ENCODE results near the gene MAST4. TPM values are rescaled to one million over a fixed set of nuclear protein-coding genes. Genes with fewer than 3 reads are reported as not detected.

Gene MAST4
- total and polyA plus RNA-seq, 7 experiments from 2014 or later = 11.3 to 39.0 (median 28.3) TPM

DNA sequence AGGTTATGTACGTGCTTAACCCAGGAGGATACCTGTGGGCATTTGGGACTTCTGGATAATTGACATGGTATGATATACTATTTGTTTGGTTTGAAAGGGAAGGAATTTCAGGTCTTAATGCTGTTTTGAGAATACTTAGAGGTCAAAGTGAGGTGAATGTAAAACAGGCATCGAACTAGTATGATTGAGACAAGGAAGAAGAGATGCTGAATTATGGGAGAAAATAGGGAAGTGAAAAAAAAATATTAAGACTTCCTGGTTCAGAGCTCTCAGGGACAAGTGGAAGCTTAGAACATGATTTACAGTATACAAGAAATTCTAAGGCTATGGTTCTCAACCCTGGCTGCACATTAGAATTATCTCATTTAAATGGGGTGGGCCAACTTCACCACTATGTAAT, 485.1 kb downstream of the MAST4 start:
- H3K9me3 Mint-ChIP-seq = peaks cover 0 to 3% (median 0%) of the 10 kb centered on the region in 11 donors
- no peak for ATAC-seq
- intact Hi-C loops (cut with micrococcal nuclease) = no loop called here
- no peak for DNase-seq
- Histone ChIP-seq H3K36me3 (ENCODE audit: control insufficient read depth in 2 of 3, insufficient read depth in 3 of 3, low read length in 3 of 3) (no peaks in the 10 kb centered on the region), H3K4me3 (ENCODE audit: low read length) (no peak overlapping the region), H3K27ac (ENCODE audit: low read depth, low read length) (no peak overlapping the region), H3K9me3 (ENCODE audit: control insufficient read depth in 2 of 3, low read length in 3 of 3) (no peaks in the 10 kb centered on the region), H3K27me3 (ENCODE audit: control insufficient read depth in 2 of 2, insufficient read depth in 2 of 2, low read length in 2 of 2) (no peaks in the 10 kb centered on the region), H3K4me1 (ENCODE audit: control insufficient read depth in 2 of 2, insufficient read depth in 2 of 2, low read length in 2 of 2) (no peaks in the 10 kb centered on the region)
- peaks cover 0 to 12% (median 8%) of the 10 kb centered on the region in 7 donors for H3K4me1 Mint-ChIP-seq
- ChIA-PET CTCF (no interaction called here), POLR2A (interaction anchor here (0.6 kb wide), 1 partner anchor 634 kb away, joined by 3 read pairs; no protein-coding TSS in a partner anchor)
- no peaks in the 10 kb centered on the region for H3K27me3 Mint-ChIP-seq
- H3K4me3 Mint-ChIP-seq = no peak overlapping the region
- H3K36me3 Mint-ChIP-seq = peaks cover 0 to 20% (median 6%) of the 10 kb centered on the region in 5 donors
- H3K27ac Mint-ChIP-seq = no peak overlapping the region

DNA sequence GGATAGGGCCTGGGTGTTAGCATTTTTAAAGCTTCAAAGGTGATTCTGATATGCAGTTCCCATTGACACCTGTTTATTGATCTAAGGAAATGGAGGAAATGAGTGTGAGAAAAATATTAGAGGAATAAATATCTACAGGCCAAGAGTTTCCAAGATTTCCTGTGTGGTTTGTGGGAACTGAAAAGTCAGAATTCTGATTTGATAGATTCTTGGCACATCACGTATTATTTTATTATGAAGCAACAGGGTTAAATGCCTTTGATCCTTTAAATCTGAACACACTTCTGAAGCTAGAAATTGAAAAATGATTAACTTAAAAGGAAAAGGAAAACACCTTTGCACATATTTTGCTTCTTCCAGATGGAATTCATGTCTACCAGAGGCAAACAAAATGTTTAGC, 486.7 kb downstream of the MAST4 start:
- POLR2A ChIA-PET = no interaction called here
- no peak overlapping the region for H3K27ac ChIP-seq (ENCODE audit: low read depth, low read length)

DNA sequence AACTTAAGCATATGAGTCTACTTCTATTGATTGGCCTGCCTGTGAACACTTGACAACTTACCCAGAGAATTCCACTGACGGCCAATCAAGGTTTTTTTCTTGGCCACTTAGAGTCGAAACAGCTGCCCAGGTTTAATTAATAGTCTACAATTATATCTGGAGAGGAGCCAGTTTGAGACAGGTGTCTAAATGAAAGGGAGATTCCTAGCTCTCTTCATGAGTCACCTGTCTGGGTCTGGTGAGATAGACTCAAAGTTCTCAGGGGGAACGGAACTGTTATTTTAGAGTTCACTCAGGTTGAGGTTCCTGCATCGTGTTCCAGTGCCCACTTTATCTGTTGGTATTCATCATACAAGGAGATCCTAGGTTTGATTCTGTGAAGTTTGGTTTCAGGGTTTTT, 489.4 kb downstream of the MAST4 start:
- CTCF ChIA-PET = no interaction called here
- peaks cover 1 to 23% (median 8%) of the 10 kb centered on the region in 5 donors for H3K36me3 Mint-ChIP-seq
- ATAC-seq = no peak

More for the DNA sequence above, 486.7 kb downstream of the MAST4 start:
- no peaks in the 10 kb centered on the region for H3K36me3 ChIP-seq (ENCODE audit: control insufficient read depth in 2 of 3, insufficient read depth in 3 of 3, low read length in 3 of 3)
- ATAC-seq (no peak), DNase-seq (no peak)
- H3K9me3 Mint-ChIP-seq = peaks cover 0 to 3% (median 0%) of the 10 kb centered on the region in 11 donors
- no peaks in the 10 kb centered on the region for H3K27me3 Mint-ChIP-seq
- intact Hi-C loops (cut with micrococcal nuclease) = no loop called here
- no peak overlapping the region for H3K4me3 Mint-ChIP-seq
- peaks cover 0 to 12% (median 6%) of the 10 kb centered on the region in 7 donors for H3K4me1 Mint-ChIP-seq
- H3K4me1 ChIP-seq (ENCODE audit: control insufficient read depth in 2 of 2, insufficient read depth in 2 of 2, low read length in 2 of 2) = no peaks in the 10 kb centered on the region
- H3K36me3 Mint-ChIP-seq = peaks cover 0 to 22% (median 6%) of the 10 kb centered on the region in 5 donors
- CTCF ChIA-PET = no interaction called here
- no peak overlapping the region for H3K4me3 ChIP-seq (ENCODE audit: low read length)
- H3K9me3 ChIP-seq (ENCODE audit: control insufficient read depth in 2 of 3, low read length in 3 of 3) = no peaks in the 10 kb centered on the region
- H3K27ac Mint-ChIP-seq = no peak overlapping the region
- no peaks in the 10 kb centered on the region for H3K27me3 ChIP-seq (ENCODE audit: control insufficient read depth in 2 of 2, insufficient read depth in 2 of 2, low read length in 2 of 2)

DNA sequence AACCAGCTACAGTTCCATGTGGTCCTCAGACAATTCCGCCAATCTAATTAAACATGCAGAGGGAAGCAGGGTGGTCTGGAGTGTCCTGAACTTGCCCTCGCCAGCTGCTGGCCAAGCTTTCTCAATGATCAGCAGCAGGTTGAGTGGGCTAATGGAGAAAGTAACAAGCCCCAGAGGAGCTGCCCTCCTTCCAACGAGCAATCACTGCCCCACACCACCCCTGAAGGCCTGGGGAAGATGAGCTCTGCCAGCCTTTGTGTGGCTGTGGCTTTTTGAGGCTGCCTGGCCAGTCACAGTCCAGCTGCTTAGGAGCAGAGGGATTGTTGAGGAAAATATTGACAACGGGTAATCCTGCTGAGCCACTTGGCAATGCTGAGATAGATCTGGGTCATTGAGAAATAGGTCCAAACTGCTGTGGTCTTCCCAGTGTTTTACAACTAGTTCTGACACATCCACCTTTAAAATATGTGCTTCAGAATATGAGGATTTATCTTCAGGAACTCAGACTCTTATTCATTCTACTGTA, 493.1 kb downstream of the MAST4 start:
- Histone ChIP-seq H3K36me3 (ENCODE audit: control insufficient read depth in 2 of 3, insufficient read depth in 3 of 3, low read length in 3 of 3) (peaks cover 0 to 5% (median 0%) of the 10 kb centered on the region in 3 experiments), H3K27me3 (ENCODE audit: control insufficient read depth in 2 of 2, insufficient read depth in 2 of 2, low read length in 2 of 2) (no peaks in the 10 kb centered on the region), H3K9me3 (ENCODE audit: control insufficient read depth in 2 of 3, low read length in 3 of 3) (no peaks in the 10 kb centered on the region), H3K4me3 (ENCODE audit: low read length) (no peak overlapping the region), H3K4me1 (ENCODE audit: control insufficient read depth in 2 of 2, insufficient read depth in 2 of 2, low read length in 2 of 2) (no peaks in the 10 kb centered on the region), H3K27ac (ENCODE audit: low read depth, low read length) (no peak overlapping the region)
- CTCF ChIA-PET = no interaction called here
- H3K4me1 Mint-ChIP-seq = peaks cover 0 to 18% (median 5%) of the 10 kb centered on the region in 7 donors
- no peak for DNase-seq
- ATAC-seq = no peak
- POLR2A ChIA-PET = no interaction called here
- H3K9me3 Mint-ChIP-seq = peaks cover 0 to 3% (median 0%) of the 10 kb centered on the region in 11 donors
- H3K27me3 Mint-ChIP-seq = no peaks in the 10 kb centered on the region
- H3K4me3 Mint-ChIP-seq = no peak overlapping the region
- H3K36me3 Mint-ChIP-seq = peaks cover 5 to 34% (median 14%) of the 10 kb centered on the region in 5 donors
- intact Hi-C loops (cut with micrococcal nuclease) = no loop called here
- H3K27ac Mint-ChIP-seq = no peak overlapping the region

More for the DNA sequence above, 489.4 kb downstream of the MAST4 start:
- no peak overlapping the region for H3K4me3 Mint-ChIP-seq
- H3K36me3 ChIP-seq (ENCODE audit: control insufficient read depth in 2 of 3, insufficient read depth in 3 of 3, low read length in 3 of 3) = peaks cover 0 to 2% (median 0%) of the 10 kb centered on the region in 3 experiments
- H3K9me3 Mint-ChIP-seq = peaks cover 0 to 3% (median 0%) of the 10 kb centered on the region in 11 donors
- peaks cover 0 to 13% (median 6%) of the 10 kb centered on the region in 7 donors for H3K4me1 Mint-ChIP-seq
- intact Hi-C loops (cut with micrococcal nuclease) = no loop called here
- H3K27me3 ChIP-seq (ENCODE audit: control insufficient read depth in 2 of 2, insufficient read depth in 2 of 2, low read length in 2 of 2) = no peaks in the 10 kb centered on the region
- no peaks in the 10 kb centered on the region for H3K9me3 ChIP-seq (ENCODE audit: control insufficient read depth in 2 of 3, low read length in 3 of 3)
- H3K27me3 Mint-ChIP-seq = no peaks in the 10 kb centered on the region
- no peak for DNase-seq
- H3K4me3 ChIP-seq (ENCODE audit: low read length) = no peak overlapping the region
- H3K27ac ChIP-seq (ENCODE audit: low read depth, low read length) = no peak overlapping the region
- POLR2A ChIA-PET = no interaction called here
- H3K4me1 ChIP-seq (ENCODE audit: control insufficient read depth in 2 of 2, insufficient read depth in 2 of 2, low read length in 2 of 2) = no peaks in the 10 kb centered on the region
- peak overlapping the region in 1 of 9 donors; percentile 11 for H3K27ac Mint-ChIP-seq

DNA sequence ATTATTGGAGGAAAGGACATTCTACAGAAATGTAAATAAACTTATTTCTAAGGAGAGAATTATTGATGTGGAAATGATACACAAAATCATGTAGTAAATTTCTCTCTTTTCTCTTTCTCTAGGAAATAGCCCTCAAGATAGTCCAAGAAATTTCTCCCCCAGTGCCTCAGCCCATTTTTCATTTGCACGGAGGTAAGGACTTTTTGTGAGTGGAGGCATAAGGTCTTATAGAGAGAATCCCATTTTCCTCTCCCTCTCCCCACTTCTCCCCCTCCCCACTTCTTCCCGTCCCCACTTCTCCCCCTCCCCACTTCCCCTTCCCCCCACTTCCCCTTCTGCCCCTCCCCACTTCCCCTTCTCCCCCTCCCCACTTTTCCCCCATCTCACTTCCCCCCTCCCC, 493.8 kb downstream of the MAST4 start:
- Mint-ChIP-seq H3K4me3 (no peak overlapping the region), H3K27me3 (no peaks in the 10 kb centered on the region), H3K36me3 (peaks cover 5 to 38% (median 14%) of the 10 kb centered on the region in 5 donors), H3K9me3 (peaks cover 0 to 2% (median 0%) of the 10 kb centered on the region in 11 donors), H3K27ac (no peak overlapping the region), H3K4me1 (peaks cover 0 to 14% (median 5%) of the 10 kb centered on the region in 7 donors)
- Histone ChIP-seq H3K4me3 (ENCODE audit: low read length) (no peak overlapping the region), H3K36me3 (ENCODE audit: control insufficient read depth in 2 of 3, insufficient read depth in 3 of 3, low read length in 3 of 3) (peaks cover 0 to 5% (median 0%) of the 10 kb centered on the region in 3 experiments), H3K4me1 (ENCODE audit: control insufficient read depth in 2 of 2, insufficient read depth in 2 of 2, low read length in 2 of 2) (no peaks in the 10 kb centered on the region), H3K27ac (ENCODE audit: low read depth, low read length) (no peak overlapping the region), H3K9me3 (ENCODE audit: control insufficient read depth in 2 of 3, low read length in 3 of 3) (no peaks in the 10 kb centered on the region), H3K27me3 (ENCODE audit: control insufficient read depth in 2 of 2, insufficient read depth in 2 of 2, low read length in 2 of 2) (no peaks in the 10 kb centered on the region)
- ATAC-seq (no peak), DNase-seq (no peak)
- intact Hi-C loops (cut with micrococcal nuclease) = loop anchor here in 1 of 2 donors (5.0 kb wide), 1 partner anchor 83 kb away; no protein-coding TSS in a partner anchor
- CTCF ChIA-PET = no interaction called here
- POLR2A ChIA-PET = no interaction called here

DNA sequence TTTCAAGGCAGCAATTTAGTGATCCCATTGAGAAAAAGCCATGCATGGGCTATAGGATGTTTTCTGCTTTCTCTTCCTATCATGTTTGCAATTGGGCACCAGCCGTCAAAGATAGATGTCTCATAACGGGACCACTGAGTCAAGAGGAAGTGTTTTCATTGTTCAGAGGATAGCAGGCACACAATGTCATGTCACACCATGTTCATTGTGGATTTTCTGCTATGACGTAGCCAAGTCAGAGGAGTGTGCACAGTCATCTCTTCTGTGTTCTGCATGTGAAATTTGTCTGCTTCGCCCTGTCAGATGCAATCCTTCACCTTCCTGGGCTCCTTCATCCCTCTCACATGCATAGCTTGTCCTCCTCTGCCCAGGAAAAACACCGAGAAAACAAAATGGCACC, 494.4 kb downstream of the MAST4 start:
- no peak overlapping the region for H3K27ac Mint-ChIP-seq
- CTCF ChIA-PET = no interaction called here

DNA sequence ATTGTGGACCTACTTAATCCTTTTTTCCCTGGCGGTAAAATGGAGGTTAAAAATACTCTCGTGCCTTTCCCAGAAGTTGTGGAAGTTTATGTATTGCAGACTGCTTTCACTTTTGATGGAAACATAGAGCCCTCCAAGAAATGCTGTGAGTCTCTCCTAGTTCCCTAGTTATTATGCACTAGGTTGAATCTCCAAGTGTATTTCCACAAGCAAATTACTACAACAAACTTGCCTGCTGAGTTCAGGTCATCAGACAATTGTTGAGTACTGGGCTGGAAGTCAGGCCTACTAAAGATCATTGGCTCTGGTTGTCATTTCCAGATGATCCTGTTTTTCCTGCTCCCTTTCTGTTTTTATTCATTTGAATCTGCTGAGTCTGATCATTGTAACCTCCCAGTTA, 496.3 kb downstream of the MAST4 start:
- ATAC-seq = no peak
- CTCF ChIA-PET = no interaction called here
- Mint-ChIP-seq H3K9me3 (peaks cover 0 to 2% (median 0%) of the 10 kb centered on the region in 11 donors), H3K4me1 (peaks cover 0 to 12% (median 1%) of the 10 kb centered on the region in 7 donors), H3K27me3 (no peaks in the 10 kb centered on the region), H3K27ac (peak overlapping the region in 2 of 9 donors; percentile 21 to 33), H3K36me3 (peaks cover 5 to 52% (median 20%) of the 10 kb centered on the region in 5 donors), H3K4me3 (no peak overlapping the region)
- POLR2A ChIA-PET = no interaction called here
- peaks cover 0 to 5% (median 0%) of the 10 kb centered on the region in 3 experiments for H3K36me3 ChIP-seq (ENCODE audit: control insufficient read depth in 2 of 3, insufficient read depth in 3 of 3, low read length in 3 of 3)
- H3K4me1 ChIP-seq (ENCODE audit: control insufficient read depth in 2 of 2, insufficient read depth in 2 of 2, low read length in 2 of 2) = no peaks in the 10 kb centered on the region
- no peak overlapping the region for H3K4me3 ChIP-seq (ENCODE audit: low read length)
- intact Hi-C loops (cut with micrococcal nuclease) = loop anchor here in 1 of 2 donors (5.0 kb wide), 1 partner anchor 85 kb away; no protein-coding TSS in a partner anchor
- H3K27ac ChIP-seq (ENCODE audit: low read depth, low read length) = no peak overlapping the region
- H3K9me3 ChIP-seq (ENCODE audit: control insufficient read depth in 2 of 3, low read length in 3 of 3) = no peaks in the 10 kb centered on the region
- H3K27me3 ChIP-seq (ENCODE audit: control insufficient read depth in 2 of 2, insufficient read depth in 2 of 2, low read length in 2 of 2) = no peaks in the 10 kb centered on the region
- no peak for DNase-seq

More for the DNA sequence above, 494.4 kb downstream of the MAST4 start:
- Histone ChIP-seq H3K27me3 (ENCODE audit: control insufficient read depth in 2 of 2, insufficient read depth in 2 of 2, low read length in 2 of 2) (no peaks in the 10 kb centered on the region), H3K36me3 (ENCODE audit: control insufficient read depth in 2 of 3, insufficient read depth in 3 of 3, low read length in 3 of 3) (peaks cover 0 to 5% (median 0%) of the 10 kb centered on the region in 3 experiments), H3K4me3 (ENCODE audit: low read length) (no peak overlapping the region), H3K4me1 (ENCODE audit: control insufficient read depth in 2 of 2, insufficient read depth in 2 of 2, low read length in 2 of 2) (no peaks in the 10 kb centered on the region), H3K27ac (ENCODE audit: low read depth, low read length) (no peak overlapping the region), H3K9me3 (ENCODE audit: control insufficient read depth in 2 of 3, low read length in 3 of 3) (no peaks in the 10 kb centered on the region)
- peaks cover 0 to 12% (median 5%) of the 10 kb centered on the region in 7 donors for H3K4me1 Mint-ChIP-seq
- no peak overlapping the region for H3K4me3 Mint-ChIP-seq
- H3K9me3 Mint-ChIP-seq = no peaks in the 10 kb centered on the region
- H3K27me3 Mint-ChIP-seq = no peaks in the 10 kb centered on the region
- no peak for ATAC-seq
- DNase-seq = no peak
- POLR2A ChIA-PET = no interaction called here
- intact Hi-C loops (cut with micrococcal nuclease) = loop anchor here in 1 of 2 donors (5.0 kb wide), 1 partner anchor 83 kb away; no protein-coding TSS in a partner anchor
- H3K36me3 Mint-ChIP-seq = peaks cover 5 to 41% (median 16%) of the 10 kb centered on the region in 5 donors
